Osteoblast (primary cell): Measurements from ENCODE around the gene ALG1. TPM values are rescaled to one million over a fixed set of nuclear protein-coding genes. Genes with fewer than 3 reads are reported as not detected.
"Not testable (repeated sequence)": the region's sequence is repeated elsewhere in the genome, so short reads cannot be mapped to it uniquely, and the experiment has no call there.

Source experiments
- DNase-seq: peaks from one replicate; pipeline ENCODE4 v3.0.0; 2011; ENCODE audit warnings: low spot score, mixed read lengths; ENCODE audit not compliant: insufficient read length; ENCODE audit errors: missing footprints
- H2AFZ ChIP-seq: 2 replicates; pipeline ENCODE4 v1.6.0; 2011; ENCODE audit warnings: mild to moderate bottlenecking, low read length
- H3K27ac ChIP-seq: 2 replicates; pipeline ENCODE4 v1.5.1; 2011; ENCODE audit warnings: mild to moderate bottlenecking, low read depth, low read length, moderate library complexity
- H3K27me3 ChIP-seq: 2 replicates; pipeline ENCODE4 v1.6.0; 2012; ENCODE audit warnings: mild to moderate bottlenecking, control low read depth, inconsistent platforms, low read length, moderate library complexity; ENCODE audit not compliant: insufficient read depth
- H3K36me3 ChIP-seq: 2 replicates; pipeline ENCODE4 v1.5.1; 2011; ENCODE audit warnings: mild to moderate bottlenecking, low read length, control low read depth, moderate library complexity; ENCODE audit not compliant: insufficient read depth
- H3K4me1 ChIP-seq: 2 replicates; pipeline ENCODE4 v1.5.1; 2011; ENCODE audit warnings: mild to moderate bottlenecking, low read length, control low read depth, moderate library complexity; ENCODE audit not compliant: insufficient read depth
- H3K4me2 ChIP-seq: 2 replicates; pipeline ENCODE4 v1.6.0; 2011; ENCODE audit warnings: mild to moderate bottlenecking, low read length; ENCODE audit not compliant: insufficient read depth
- H3K4me3 ChIP-seq: fragments of 200-600 bp; sonication (generic); 3 replicates; pipeline ENCODE4 v1.5.1; 2012; ENCODE audit warnings: mild to moderate bottlenecking, low read length, inconsistent platforms; ENCODE audit not compliant: insufficient read depth
- H3K79me2 ChIP-seq: 2 replicates; pipeline ENCODE4 v1.6.0; 2012; ENCODE audit warnings: mild to moderate bottlenecking, low read length, control low read depth, inconsistent platforms; ENCODE audit not compliant: insufficient read depth
- H3K9me3 ChIP-seq: 2 replicates; pipeline ENCODE4 v1.5.1; 2011; ENCODE audit warnings: low read depth, low read length, control low read depth
- H4K20me1 ChIP-seq: 2 replicates; pipeline ENCODE4 v1.6.0; 2012; ENCODE audit warnings: mild to moderate bottlenecking, low read length, control low read depth; ENCODE audit not compliant: insufficient read depth
- total RNA-seq: library from RNA; depleted of rRNA; stranded (reverse); fragments of >200 nt; gene quantifications from 2 replicates; pipeline ENCODE4 v1.2.3, GENCODE V29; 2012
- TF ChIP-seq, protein P1 (sequence below): IDR thresholded peaks from 2 replicates; pipeline ENCODE4 v1.5.1; 2011; ENCODE audit warnings: mild to moderate bottlenecking, low read depth, low read length, moderate library complexity; ENCODE audit errors: extremely low read depth

ALG1 gene
- total RNA-seq, 1 donor, result 43.4 TPM

DNA sequence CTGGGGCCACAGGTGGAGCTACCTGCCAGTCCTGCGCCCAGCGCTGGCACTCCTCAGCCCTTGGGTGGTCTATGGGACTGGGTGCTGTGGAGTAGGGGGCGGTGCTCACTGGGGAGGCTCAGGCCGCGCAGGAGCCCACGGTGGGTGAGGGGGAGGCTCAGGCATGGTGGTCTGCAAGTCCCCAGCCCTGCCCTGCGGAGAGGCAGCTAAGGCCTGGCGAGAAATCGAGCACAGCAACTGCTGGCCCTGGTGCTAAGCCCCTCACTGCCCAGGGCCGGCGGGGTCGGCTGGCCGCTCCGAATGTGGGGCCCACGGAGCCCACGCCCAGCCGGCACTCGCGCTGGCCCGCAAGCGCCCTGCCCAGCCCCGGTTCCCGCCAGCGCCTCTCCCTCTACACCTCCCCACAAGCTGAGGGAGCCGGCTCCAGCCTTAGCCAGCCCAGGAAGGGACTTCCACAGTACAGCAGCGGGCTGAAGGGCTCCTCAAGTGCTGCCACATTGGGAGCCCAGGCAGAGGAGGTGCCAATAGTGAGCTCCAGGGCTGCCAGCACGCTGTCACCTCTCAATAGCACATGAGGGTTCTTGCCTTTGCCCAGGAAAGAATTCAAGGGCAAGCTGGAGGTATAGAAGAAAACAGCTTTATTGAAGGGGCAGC lies 37.0 kb downstream of the ALG1 start:
- no peaks in the 10 kb centered on the region for H3K79me2 ChIP-seq
- no peak overlapping the region for H3K4me3 ChIP-seq
- no peaks in the 10 kb centered on the region for H3K4me1 ChIP-seq
- no peak for DNase-seq
- no peak overlapping the region for H3K27ac ChIP-seq
- no peaks in the 10 kb centered on the region for H3K27me3 ChIP-seq
- no peaks in the 10 kb centered on the region for H4K20me1 ChIP-seq
- no peak overlapping the region for H3K4me2 ChIP-seq
- TF ChIP-seq, protein P1, sequence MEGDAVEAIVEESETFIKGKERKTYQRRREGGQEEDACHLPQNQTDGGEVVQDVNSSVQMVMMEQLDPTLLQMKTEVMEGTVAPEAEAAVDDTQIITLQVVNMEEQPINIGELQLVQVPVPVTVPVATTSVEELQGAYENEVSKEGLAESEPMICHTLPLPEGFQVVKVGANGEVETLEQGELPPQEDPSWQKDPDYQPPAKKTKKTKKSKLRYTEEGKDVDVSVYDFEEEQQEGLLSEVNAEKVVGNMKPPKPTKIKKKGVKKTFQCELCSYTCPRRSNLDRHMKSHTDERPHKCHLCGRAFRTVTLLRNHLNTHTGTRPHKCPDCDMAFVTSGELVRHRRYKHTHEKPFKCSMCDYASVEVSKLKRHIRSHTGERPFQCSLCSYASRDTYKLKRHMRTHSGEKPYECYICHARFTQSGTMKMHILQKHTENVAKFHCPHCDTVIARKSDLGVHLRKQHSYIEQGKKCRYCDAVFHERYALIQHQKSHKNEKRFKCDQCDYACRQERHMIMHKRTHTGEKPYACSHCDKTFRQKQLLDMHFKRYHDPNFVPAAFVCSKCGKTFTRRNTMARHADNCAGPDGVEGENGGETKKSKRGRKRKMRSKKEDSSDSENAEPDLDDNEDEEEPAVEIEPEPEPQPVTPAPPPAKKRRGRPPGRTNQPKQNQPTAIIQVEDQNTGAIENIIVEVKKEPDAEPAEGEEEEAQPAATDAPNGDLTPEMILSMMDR, result no peak
- H3K36me3 ChIP-seq, result no peaks in the 10 kb centered on the region
- no peak overlapping the region for H2AFZ ChIP-seq
- no peaks in the 10 kb centered on the region for H3K9me3 ChIP-seq

GRCh38 chr16:5110933-5111332 lies 39.3 kb downstream of the ALG1 start:
- H3K9me3 ChIP-seq, H3K4me3 ChIP-seq, H3K27ac ChIP-seq, H3K79me2 ChIP-seq, H3K4me2 ChIP-seq, H3K27me3 ChIP-seq, H3K36me3 ChIP-seq, H4K20me1 ChIP-seq, DNase-seq, H3K4me1 ChIP-seq, H2AFZ ChIP-seq: not testable (repeated sequence)

DNA sequence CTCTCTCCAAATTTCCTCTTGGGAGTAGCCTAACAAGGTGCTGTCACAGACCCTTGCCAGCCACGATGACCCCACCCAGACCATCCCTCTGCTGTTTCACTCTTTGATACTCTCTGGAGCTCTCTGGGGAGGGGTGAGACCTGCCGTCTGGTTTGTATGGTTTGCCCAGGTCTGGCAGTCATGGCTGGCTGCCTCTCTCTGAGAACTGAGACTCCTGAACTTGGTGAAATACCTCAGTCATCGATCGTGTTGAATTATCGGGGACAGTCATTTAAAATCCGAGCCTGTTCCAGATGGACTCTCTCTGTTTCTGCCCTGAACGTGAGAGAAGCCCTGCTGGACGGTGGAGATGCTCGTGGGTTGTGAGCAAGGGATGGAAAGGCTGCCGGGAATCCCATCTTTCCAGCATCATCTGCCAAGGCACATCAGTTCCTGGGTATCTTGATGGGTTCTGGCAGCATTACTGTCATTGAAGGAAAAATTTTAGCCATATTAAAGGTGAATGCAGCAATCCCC lies 45.2 kb downstream of the ALG1 start:
- not testable (repeated sequence) for H4K20me1 ChIP-seq, H3K4me3 ChIP-seq, H2AFZ ChIP-seq, H3K36me3 ChIP-seq, H3K9me3 ChIP-seq, H3K27me3 ChIP-seq, H3K4me2 ChIP-seq, H3K79me2 ChIP-seq, DNase-seq, H3K27ac ChIP-seq, H3K4me1 ChIP-seq

- H3K27ac ChIP-seq, H3K27me3 ChIP-seq, H2AFZ ChIP-seq, H3K79me2 ChIP-seq, H3K4me3 ChIP-seq, H3K4me2 ChIP-seq, H3K9me3 ChIP-seq, H4K20me1 ChIP-seq, H3K36me3 ChIP-seq, DNase-seq, H3K4me1 ChIP-seq: not testable (repeated sequence)
Measured at GRCh38 chr16:5117300-5118087, 45.9 kb downstream of the ALG1 start.

- not testable (repeated sequence) for H3K4me1 ChIP-seq, H3K4me3 ChIP-seq, H3K27ac ChIP-seq, H3K36me3 ChIP-seq, H4K20me1 ChIP-seq, DNase-seq, H2AFZ ChIP-seq, H3K27me3 ChIP-seq, H3K9me3 ChIP-seq, H3K4me2 ChIP-seq, H3K79me2 ChIP-seq
Measured at GRCh38 chr16:5131467-5132004, 59.9 kb downstream of the ALG1 start.

DNA sequence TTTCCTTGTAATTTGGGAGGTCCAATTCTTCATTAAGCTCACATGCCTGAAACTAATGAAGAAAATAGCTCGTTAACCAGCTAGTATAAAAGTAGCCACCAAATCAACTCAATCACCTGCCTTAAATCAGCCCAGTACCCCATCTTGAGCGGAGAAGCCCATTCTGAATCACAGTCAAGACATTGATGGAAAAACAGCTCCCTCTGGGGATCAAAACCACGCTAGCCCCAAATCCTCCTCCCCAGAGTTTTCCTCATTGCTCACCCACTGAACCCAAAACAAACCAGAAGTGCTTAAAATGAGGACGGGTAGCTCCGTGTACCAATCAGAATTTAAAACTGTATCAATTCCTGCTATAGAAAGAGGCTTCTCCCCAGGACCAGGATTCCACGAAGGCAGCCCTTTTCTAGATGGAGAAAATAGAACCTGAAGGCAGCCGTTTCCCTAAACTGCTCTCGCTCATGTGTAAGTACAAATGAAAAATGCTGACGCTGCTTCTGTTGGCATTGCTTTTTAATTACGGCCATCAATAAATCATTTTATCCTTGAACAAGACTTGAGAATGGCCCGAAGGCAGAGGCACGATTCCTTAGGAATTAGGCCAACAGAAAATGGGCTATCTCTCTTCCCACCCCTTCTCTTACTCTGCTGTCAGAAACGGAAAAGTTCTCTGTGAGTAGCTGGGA lies 61.4 kb downstream of the ALG1 start:
- H3K9me3 ChIP-seq, H3K4me1 ChIP-seq, H2AFZ ChIP-seq, H3K27ac ChIP-seq, H3K4me2 ChIP-seq, H3K27me3 ChIP-seq, H4K20me1 ChIP-seq, H3K36me3 ChIP-seq, DNase-seq, H3K79me2 ChIP-seq, H3K4me3 ChIP-seq: not testable (repeated sequence)

DNA sequence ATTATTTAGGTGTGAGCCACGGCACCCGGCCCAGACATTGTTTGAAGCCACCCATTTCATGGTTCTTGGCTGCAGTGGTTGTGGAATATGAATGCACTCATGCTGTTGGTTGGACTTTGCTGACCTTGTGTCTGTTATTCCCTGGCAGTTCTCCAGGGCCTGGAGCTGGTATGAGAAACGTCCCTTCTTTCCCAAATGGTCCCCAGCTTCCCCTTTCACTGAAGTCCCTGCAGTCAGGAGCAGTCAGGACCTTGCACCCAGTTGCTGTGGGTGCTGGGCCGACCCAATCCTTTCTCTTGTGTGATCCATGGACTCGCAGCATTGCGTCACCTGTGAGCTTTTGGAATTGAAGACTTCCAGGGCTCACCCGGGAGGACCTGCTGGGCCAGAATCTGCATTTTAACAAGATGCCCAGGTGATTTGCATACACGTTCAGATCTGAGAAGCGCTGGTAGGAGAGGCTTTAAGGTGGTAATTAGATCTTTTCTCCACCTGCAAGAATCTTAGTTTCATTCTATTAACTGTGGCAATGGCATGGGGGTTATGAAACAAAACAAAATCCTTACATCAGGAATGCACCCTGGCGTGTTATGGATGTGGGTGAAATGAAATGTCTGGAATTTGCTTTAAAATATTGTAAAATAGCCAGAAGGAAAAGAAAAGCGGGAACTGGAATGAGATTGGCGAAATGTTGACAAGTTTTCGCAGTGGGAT lies 63.3 kb downstream of the ALG1 start:
- H3K27me3 ChIP-seq, H4K20me1 ChIP-seq, H3K36me3 ChIP-seq, DNase-seq, H3K79me2 ChIP-seq, H3K9me3 ChIP-seq, H3K4me1 ChIP-seq, H3K4me2 ChIP-seq, H3K4me3 ChIP-seq, H2AFZ ChIP-seq, H3K27ac ChIP-seq: not testable (repeated sequence)
